HPDE6-E6E7 (cell line): ENCODE results near the gene LMAN1L.
A peak's percentile ranks its signal among the peaks of the same experiment; 100 is the strongest.

Experiments used
- DNase-seq: peaks from one replicate; pipeline ENCODE4 v3.0.0; 2011; ENCODE audit warnings: missing footprints; ENCODE audit errors: extremely low spot score

LMAN1L gene

GRCh38 chr15:74816624-74817369 lies 4.2 kb downstream of the LMAN1L start:
- DNase-seq, result no peak

- DNase-seq, result peak; percentile 93
Observed at GRCh38 chr15:74817370-74817737, 4.7 kb downstream of the LMAN1L start.

DNA sequence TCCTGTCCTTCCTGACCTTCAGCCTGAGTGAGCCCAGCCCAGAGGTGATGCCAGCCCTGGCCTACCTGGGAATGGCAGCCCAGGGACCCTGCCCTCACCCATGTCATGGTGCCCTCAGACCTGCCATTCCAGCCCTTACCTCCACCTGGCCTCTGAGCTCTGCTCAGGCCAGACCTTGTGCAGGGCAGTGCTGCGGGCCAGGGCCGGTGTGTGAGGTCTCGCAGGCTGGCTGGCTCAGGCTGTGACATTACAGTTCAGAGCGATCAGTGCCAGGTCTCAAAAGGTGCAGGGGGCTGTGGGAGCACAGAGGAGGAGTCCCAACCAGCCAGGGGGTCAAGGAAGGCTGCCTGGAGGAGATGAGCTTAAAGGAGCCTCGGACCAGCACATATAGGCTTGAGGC lies 7.4 kb downstream of the LMAN1L start:
- DNase-seq, result no peak

DNA sequence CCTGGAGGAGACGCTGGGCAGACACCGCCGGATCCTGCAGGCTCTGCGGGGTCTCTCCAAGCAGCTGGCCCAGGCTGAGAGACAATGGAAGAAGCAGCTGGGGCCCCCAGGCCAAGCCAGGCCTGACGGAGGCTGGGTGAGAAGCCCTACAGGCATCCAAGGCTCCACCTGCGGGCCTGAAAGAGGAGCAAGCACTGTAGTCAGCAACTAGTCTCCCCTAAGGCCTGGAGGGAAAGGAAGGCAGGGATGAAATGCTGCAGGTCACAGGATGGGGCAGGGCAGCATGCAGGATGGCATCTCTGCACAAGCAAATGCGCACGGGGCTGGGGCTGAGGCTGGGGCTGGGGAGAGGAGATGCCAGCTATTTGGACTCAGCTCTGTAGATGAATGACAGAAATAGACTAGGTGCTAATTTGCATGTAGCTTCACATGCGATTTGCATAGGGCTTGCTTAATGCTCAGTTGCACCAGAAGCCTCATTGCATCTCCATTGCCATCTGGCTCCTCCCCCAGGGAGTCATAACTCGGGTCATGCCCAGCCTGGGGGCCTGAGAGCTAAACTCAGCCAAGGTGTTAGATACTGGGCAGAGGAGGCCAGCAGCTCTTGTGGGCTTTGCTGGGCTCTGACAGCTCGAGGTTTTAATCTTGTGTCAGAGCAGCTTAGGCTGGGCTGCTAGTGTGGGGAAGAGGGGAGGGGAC lies 8.6 kb downstream of the LMAN1L start:
- DNase-seq, result no peak

DNA sequence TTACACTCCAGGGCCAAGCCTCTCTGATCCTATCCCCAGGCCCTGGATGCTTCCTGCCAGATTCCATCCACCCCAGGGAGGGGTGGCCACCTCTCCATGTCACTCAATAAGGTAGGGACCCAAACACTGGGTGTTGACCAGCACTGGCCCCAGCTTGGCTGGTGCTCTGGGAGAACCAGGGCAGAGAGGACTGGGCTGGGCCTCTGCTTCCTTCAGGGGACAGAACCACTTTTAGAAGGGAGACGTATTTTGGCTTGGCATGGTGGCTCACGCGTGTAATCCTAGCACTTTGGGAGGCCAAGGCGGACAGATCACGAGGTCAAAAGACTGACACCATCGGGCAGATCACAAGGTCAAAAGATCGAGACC lies 9.1 kb downstream of the LMAN1L start:
- no peak for DNase-seq

GRCh38 chr15:74822233-74822632 lies 9.6 kb downstream of the LMAN1L start:
- DNase-seq, result no peak

GRCh38 chr15:74823324-74823723 lies 10.7 kb downstream of the LMAN1L start:
- DNase-seq, result no peak

GRCh38 chr15:74824976-74825375 lies 12.3 kb downstream of the LMAN1L start:
- DNase-seq, result no peak

DNA sequence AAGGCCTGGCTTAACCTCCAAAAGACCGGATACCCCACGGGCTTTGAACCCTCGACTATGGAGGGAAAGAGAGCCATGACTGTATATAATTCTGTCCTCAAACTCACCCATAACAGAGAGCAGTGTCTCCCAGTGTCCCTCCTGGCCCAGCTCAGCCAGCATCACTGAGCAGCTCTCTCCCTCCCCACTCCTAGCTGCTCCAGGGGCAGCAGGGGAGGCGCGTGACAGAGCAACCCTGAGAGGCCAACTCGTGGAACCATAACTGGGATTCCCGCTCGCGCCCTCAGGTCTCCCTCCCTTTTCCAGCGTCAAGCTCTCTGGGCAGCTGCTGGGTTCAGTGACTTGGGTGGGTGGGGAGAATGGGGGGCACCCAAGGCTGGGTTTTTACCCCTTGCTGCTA lies 13.2 kb downstream of the LMAN1L start:
- no peak for DNase-seq

GRCh38 chr15:74826364-74826819 lies 13.8 kb downstream of the LMAN1L start, which contains the start of gene CPLX3:
Gene CPLX3 (plus strand): TSS chr15:74826627. CDS start chr15:74826704, 77 bp downstream.
- DNase-seq, result no peak

DNA sequence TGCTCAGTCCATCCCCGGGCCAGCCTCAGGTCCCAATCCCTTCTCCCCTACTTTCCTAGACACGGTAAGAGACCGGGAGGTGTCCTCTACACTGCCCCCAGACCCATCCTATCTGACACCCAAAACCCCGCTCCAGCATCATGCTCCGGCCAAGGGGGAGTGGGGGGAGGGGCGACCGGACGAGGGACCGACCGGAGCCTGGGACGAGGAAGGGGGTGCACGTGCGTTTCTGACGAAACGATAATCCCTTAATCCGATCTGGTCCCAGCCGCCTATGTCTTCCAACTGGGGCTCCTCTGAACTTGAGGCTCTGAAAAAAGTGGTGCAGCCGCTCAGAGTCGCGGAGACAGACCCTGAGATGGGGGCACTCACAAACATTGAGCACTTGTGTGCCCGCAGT lies 14.3 kb downstream of the LMAN1L start:
- DNase-seq, result no peak

DNA sequence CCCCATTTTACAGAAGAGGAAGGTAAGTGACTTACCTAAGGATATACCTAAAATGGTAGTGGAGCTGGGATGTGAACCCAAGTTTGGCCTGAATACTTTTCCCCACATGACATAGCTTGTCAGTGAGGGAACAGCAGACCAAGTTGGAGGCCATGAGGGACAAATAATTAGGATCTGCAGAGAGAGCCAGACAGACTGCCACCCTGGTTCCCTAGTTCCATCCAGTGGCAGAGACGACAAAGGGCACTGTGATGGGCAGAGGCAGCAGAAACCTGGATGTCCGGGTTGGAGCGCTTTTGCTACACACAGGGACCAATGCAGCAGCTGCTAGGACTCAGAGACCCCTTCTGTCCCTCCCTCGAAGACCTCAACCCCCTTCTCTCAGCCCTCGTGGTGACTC lies 15.0 kb downstream of the LMAN1L start:
- no peak for DNase-seq

DNA sequence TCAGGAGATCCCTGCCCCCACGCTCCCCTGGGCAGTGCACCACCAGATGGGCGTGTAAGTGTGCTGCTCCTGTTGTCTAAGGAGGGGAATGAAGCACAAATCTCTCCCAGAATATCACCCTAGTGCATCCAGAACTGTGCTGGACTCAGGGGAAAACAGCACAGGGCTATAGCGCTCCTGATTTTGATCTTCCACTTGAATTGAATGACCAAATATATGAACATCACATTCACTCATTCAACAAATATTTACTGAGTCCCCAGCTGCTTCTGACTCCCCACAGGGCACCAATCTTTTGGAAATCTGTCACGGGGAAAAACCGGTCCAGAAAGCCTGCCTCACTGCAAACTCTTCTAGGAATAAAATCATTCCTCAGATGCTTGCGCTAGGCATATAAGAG lies 16.2 kb downstream of the LMAN1L start:
- DNase-seq, result no peak

DNA sequence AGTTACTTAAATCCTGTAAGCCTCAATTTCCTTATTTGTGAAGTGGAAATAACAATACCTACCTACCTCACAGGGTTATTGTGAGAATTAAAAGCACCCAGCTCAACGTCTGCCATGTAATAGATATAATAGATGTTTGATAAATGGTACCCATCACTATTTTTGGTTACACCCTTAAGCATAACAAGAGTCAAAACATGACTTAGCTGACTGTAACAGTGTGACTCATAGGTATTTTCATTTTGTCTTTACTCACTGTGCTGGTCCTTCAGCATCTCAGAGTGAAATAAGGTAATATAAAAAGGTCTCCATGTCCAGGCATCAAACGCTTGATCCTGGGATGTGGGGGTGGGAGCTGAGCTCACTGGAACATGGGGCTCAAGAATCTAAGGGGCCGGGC lies 16.9 kb downstream of the LMAN1L start:
- no peak for DNase-seq

- no peak for DNase-seq
Observed at GRCh38 chr15:74829991-74830390, 17.4 kb downstream of the LMAN1L start.

GRCh38 chr15:74830868-74831267 lies 18.2 kb downstream of the LMAN1L start:
- no peak for DNase-seq

GRCh38 chr15:74831813-74832495 lies 19.3 kb downstream of the LMAN1L start:
- DNase-seq, result no peak

- no peak for DNase-seq
Observed at GRCh38 chr15:74832826-74833225, 20.2 kb downstream of the LMAN1L start.

DNA sequence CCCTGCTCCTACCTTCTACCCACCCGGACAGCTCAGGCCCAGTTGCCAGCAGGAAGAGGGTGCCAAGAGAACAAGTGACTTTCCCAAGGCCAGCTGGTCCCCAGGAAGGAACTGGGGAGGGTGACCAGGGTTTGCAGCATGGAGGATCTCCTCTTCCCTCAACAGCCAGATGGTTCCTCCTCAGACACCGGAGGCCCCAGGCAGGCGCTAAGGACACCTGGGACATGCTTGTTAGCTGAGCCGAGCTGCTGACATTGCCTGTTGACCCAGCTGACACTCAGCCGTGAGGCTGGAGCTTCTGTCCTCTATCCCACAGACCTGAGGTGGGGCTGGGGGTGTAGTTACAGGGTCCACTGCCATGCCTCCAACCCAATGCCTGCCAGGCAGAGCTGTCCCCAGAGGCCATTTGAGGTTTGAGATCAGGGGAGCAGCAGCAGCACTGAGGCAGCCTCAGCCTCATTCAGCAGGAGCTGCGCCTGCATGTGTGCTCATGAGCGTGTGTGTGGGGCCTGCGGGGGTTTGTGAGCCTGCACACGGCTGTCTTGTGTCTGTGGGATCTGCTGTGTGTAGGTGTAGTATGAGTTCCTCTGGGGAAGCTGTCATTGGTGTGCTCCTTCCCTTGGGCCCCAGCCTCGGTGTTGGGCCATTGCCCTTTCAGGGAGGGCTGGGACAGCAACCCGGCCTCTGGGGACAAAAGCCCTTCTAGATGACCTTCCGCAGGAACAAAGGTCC lies 20.9 kb downstream of the LMAN1L start:
- no peak for DNase-seq

DNA sequence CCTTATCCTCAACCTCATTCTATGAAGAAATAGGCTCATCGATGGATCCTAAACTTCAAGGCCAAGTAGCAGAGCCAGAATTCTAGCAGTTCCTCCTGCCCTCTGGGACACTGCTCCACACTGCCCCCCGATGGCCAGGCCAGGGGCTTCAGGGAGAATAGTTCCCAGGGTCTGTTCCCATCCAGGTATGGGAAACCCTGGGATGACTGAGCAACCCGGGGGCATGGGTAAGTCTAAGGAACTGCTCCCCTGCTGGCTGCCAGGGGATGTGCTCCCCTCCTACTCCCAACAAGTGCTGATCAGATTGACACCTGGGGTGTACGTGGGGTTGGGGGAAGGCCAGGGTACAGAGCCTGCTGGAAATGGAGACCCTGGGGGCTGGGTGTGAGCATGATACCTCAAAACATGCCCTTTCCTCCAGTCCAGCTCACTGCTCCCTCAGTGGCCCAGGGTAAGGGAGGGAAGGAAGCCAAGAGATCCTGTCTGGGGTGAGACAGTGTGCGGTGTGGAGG lies 22.7 kb downstream of the LMAN1L start:
- DNase-seq, result peak; percentile 67

GRCh38 chr15:74836846-74837245 lies 24.2 kb downstream of the LMAN1L start:
- DNase-seq, result no peak
